ENCODE results near the gene CACNG5. TPM values are rescaled to one million over a fixed set of nuclear protein-coding genes. Genes with fewer than 3 reads are reported as not detected.

The CACNG5 gene
- total RNA-seq, 1 experiment from 2014 or later, result 0.21 TPM

- H3K27me3 ChIP-seq (ENCODE audit: control insufficient read depth, insufficient read depth, low read length), result no peaks in the 10 kb centered on the region
- H3K4me3 ChIP-seq (ENCODE audit: low read depth in 2 of 2, low read length in 2 of 2), result no peak overlapping the region
- H3K9me3 ChIP-seq (ENCODE audit: control insufficient read depth, insufficient read depth, low read depth, low read length), result no peaks in the 10 kb centered on the region
- no TSS peak for BruUV-seq (replicated peaks)
- no peak for TF ChIP-seq CTCF (IDR thresholded peaks at IDR 0.05)
- DNase-seq (ENCODE audit: low read depth, low spot score), result no peak
- ATAC-seq, result no peak
- H3K27ac ChIP-seq (ENCODE audit: low read length), result no peak overlapping the region
- ChIA-PET POLR2A (no interaction called here), CTCF (no interaction called here)
- H3K36me3 ChIP-seq (ENCODE audit: control insufficient read depth, insufficient read depth, low read length), result no peaks in the 10 kb centered on the region
- in situ Hi-C loops (cut with HindIII; ENCODE audit: low pct_unique_long_range_greater_than_20kb, low sequenced_read_pairs), result no loop called here
- intact Hi-C loops (cut with micrococcal nuclease; ENCODE audit: unreplicated experiment), result no loop called here
- no peaks in the 10 kb centered on the region for H3K4me1 ChIP-seq (ENCODE audit: control insufficient read depth, insufficient read depth, low read length)
Observed at GRCh38 chr17:66813296-66813695, 21.6 kb upstream of the CACNG5 start.

- no peak overlapping the region for H3K27ac ChIP-seq (ENCODE audit: low read length)
- ATAC-seq (no peak), DNase-seq (ENCODE audit: low read depth, low spot score) (no peak)
- no peak overlapping the region for H3K4me3 ChIP-seq (ENCODE audit: low read depth in 2 of 2, low read length in 2 of 2)
- no peaks in the 10 kb centered on the region for H3K27me3 ChIP-seq (ENCODE audit: control insufficient read depth, insufficient read depth, low read length)
- TF ChIP-seq POLR2AphosphoS5 (IDR thresholded peaks at IDR 0.05; ENCODE audit: low read depth, low read length) (no peak), CTCF (IDR thresholded peaks at IDR 0.05) (no peak)
- TF ChIP-seq, protein P1, sequence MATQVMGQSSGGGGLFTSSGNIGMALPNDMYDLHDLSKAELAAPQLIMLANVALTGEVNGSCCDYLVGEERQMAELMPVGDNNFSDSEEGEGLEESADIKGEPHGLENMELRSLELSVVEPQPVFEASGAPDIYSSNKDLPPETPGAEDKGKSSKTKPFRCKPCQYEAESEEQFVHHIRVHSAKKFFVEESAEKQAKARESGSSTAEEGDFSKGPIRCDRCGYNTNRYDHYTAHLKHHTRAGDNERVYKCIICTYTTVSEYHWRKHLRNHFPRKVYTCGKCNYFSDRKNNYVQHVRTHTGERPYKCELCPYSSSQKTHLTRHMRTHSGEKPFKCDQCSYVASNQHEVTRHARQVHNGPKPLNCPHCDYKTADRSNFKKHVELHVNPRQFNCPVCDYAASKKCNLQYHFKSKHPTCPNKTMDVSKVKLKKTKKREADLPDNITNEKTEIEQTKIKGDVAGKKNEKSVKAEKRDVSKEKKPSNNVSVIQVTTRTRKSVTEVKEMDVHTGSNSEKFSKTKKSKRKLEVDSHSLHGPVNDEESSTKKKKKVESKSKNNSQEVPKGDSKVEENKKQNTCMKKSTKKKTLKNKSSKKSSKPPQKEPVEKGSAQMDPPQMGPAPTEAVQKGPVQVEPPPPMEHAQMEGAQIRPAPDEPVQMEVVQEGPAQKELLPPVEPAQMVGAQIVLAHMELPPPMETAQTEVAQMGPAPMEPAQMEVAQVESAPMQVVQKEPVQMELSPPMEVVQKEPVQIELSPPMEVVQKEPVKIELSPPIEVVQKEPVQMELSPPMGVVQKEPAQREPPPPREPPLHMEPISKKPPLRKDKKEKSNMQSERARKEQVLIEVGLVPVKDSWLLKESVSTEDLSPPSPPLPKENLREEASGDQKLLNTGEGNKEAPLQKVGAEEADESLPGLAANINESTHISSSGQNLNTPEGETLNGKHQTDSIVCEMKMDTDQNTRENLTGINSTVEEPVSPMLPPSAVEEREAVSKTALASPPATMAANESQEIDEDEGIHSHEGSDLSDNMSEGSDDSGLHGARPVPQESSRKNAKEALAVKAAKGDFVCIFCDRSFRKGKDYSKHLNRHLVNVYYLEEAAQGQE (IDR thresholded peaks at IDR 0.05; ENCODE audit: insufficient read depth in 1 of 2, low read depth in 2 of 2, low read length in 1 of 2), result no peak
- ChIA-PET POLR2A (no interaction called here), CTCF (no interaction called here)
- no peaks in the 10 kb centered on the region for H3K4me1 ChIP-seq (ENCODE audit: control insufficient read depth, insufficient read depth, low read length)
- intact Hi-C loops (cut with micrococcal nuclease; ENCODE audit: unreplicated experiment), result no loop called here
- no peaks in the 10 kb centered on the region for H3K36me3 ChIP-seq (ENCODE audit: control insufficient read depth, insufficient read depth, low read length)
- in situ Hi-C loops (cut with HindIII; ENCODE audit: low pct_unique_long_range_greater_than_20kb, low sequenced_read_pairs), result no loop called here
- no peaks in the 10 kb centered on the region for H3K9me3 ChIP-seq (ENCODE audit: control insufficient read depth, insufficient read depth, low read depth, low read length)
- no TSS peak for BruUV-seq (replicated peaks)
Observed at GRCh38 chr17:66814026-66814425, 20.9 kb upstream of the CACNG5 start.

- in situ Hi-C loops (cut with HindIII; ENCODE audit: low pct_unique_long_range_greater_than_20kb, low sequenced_read_pairs) (no loop called here), intact Hi-C loops (cut with micrococcal nuclease; ENCODE audit: unreplicated experiment) (no loop called here)
- Histone ChIP-seq H3K9me3 (ENCODE audit: control insufficient read depth, insufficient read depth, low read depth, low read length) (no peaks in the 10 kb centered on the region), H3K4me1 (ENCODE audit: control insufficient read depth, insufficient read depth, low read length) (no peaks in the 10 kb centered on the region), H3K4me3 (ENCODE audit: low read depth in 2 of 2, low read length in 2 of 2) (no peak overlapping the region), H3K27ac (ENCODE audit: low read length) (no peak overlapping the region), H3K36me3 (ENCODE audit: control insufficient read depth, insufficient read depth, low read length) (no peaks in the 10 kb centered on the region), H3K27me3 (ENCODE audit: control insufficient read depth, insufficient read depth, low read length) (no peaks in the 10 kb centered on the region)
- TF ChIP-seq SIN3A (IDR thresholded peaks at IDR 0.05; ENCODE audit: borderline replicate concordance, insufficient read depth, low read depth, low read length), result no peak
- no peak for TF ChIP-seq CTCF (IDR thresholded peaks at IDR 0.05)
- TF ChIP-seq, protein P1 (IDR thresholded peaks at IDR 0.05; ENCODE audit: insufficient read depth in 1 of 2, low read depth in 2 of 2, low read length in 1 of 2), result no peak
- TF ChIP-seq POLR2AphosphoS5 (IDR thresholded peaks at IDR 0.05; ENCODE audit: low read depth, low read length), result no peak
- TF ChIP-seq TCF7L2 (IDR thresholded peaks at IDR 0.05; ENCODE audit: low read depth, low read length), result no peak
- ATAC-seq, result no peak
- CTCF ChIA-PET, result no interaction called here
- DNase-seq (ENCODE audit: low read depth, low spot score), result no peak
- POLR2A ChIA-PET, result no interaction called here
- BruUV-seq (replicated peaks), result no TSS peak
Observed at GRCh38 chr17:66814570-66814969, 20.3 kb upstream of the CACNG5 start.

All from Panc1 (cell line).